GM23338 (cell line): Measurements from ENCODE around the gene OR2AE1. TPM values are rescaled to one million over a fixed set of nuclear protein-coding genes. Genes with fewer than 3 reads are reported as not detected.

Experiments
- ATAC-seq: fragments of 200-7000 bp; cut with Tn5 transposase; 3 replicates; pipeline ENCODE4 v1.9.1; 2020
- DNase-seq: peaks from one replicate; pipeline ENCODE4 v3.0.0-alpha.2; 2015; ENCODE audit warnings: low spot score
- H2AFZ ChIP-seq: fragments of 200-600 bp; sonication (generic); 2 replicates; pipeline ENCODE4 v1.8.0; 2016; ENCODE audit warnings: antibody characterized with exemption, mild to moderate bottlenecking, moderate library complexity
- H3F3A ChIP-seq: fragments of 200-600 bp; sonication (generic); replicated peaks from 2 replicates; pipeline ENCODE4 v1.8.0; 2017; ENCODE audit warnings: antibody characterized with exemption, mixed run types, low read depth
- H3K27ac ChIP-seq: fragments of 200-600 bp; sonication (generic); 2 replicates; pipeline ENCODE4 v1.6.1; 2016; ENCODE audit warnings: low read depth
- H3K27me3 ChIP-seq: fragments of 200-600 bp; sonication (generic); 2 replicates; pipeline ENCODE4 v1.8.0; 2016; ENCODE audit warnings: mild to moderate bottlenecking, mixed run types, moderate library complexity; ENCODE audit not compliant: insufficient read depth
- H3K36me3 ChIP-seq: fragments of 200-600 bp; sonication (generic); 2 replicates; pipeline ENCODE4 v1.8.0; 2016; ENCODE audit warnings: mild to moderate bottlenecking; ENCODE audit not compliant: insufficient read depth
- H3K4me1 ChIP-seq: fragments of 200-600 bp; sonication (generic); 2 replicates; pipeline ENCODE4 v1.8.0; 2016; ENCODE audit warnings: mild to moderate bottlenecking, moderate library complexity; ENCODE audit not compliant: insufficient read depth
- H3K4me2 ChIP-seq: fragments of 200-600 bp; sonication (generic); 2 replicates; pipeline ENCODE4 v1.7.1; 2017; ENCODE audit warnings: mixed run types
- H3K4me3 ChIP-seq: fragments of 200-600 bp; sonication (generic); 2 replicates; pipeline ENCODE4 v1.6.1; 2016; ENCODE audit warnings: mixed run types
- H3K79me2 ChIP-seq: fragments of 200-600 bp; sonication (generic); replicated peaks from 2 replicates; pipeline ENCODE4 v1.8.0; 2017; ENCODE audit warnings: mild to moderate bottlenecking; ENCODE audit not compliant: insufficient read depth
- H3K9me2 ChIP-seq: fragments of 200-600 bp; sonication (generic); 2 replicates; pipeline ENCODE4 v1.8.0; 2017; ENCODE audit not compliant: insufficient read depth
- H4K20me1 ChIP-seq: fragments of 200-600 bp; sonication (generic); replicated peaks from 2 replicates; pipeline ENCODE4 v1.8.0; 2017; ENCODE audit warnings: mild to moderate bottlenecking; ENCODE audit not compliant: insufficient read depth
- H3K27ac Mint-ChIP-seq: 2 replicates; pipeline ENCODE4 v1.8.0; 2020; ENCODE audit warnings: inconsistent platforms, mild to moderate bottlenecking, moderate library complexity, mixed read lengths
- H3K27me3 Mint-ChIP-seq: 3 replicates; pipeline ENCODE4 v1.8.0; 2022; ENCODE audit warnings: low read depth, mild to moderate bottlenecking, moderate library complexity, mixed read lengths, inconsistent platforms; ENCODE audit not compliant: insufficient read depth, poor library complexity
- H3K36me3 Mint-ChIP-seq: 3 replicates; pipeline ENCODE4 v1.8.0; 2021; ENCODE audit warnings: low read depth, mild to moderate bottlenecking, inconsistent platforms, moderate library complexity, mixed read lengths
- H3K4me1 Mint-ChIP-seq: 3 replicates; pipeline ENCODE4 v1.8.0; 2020; ENCODE audit warnings: mild to moderate bottlenecking, inconsistent platforms, mixed read lengths
- H3K4me3 Mint-ChIP-seq: 3 replicates; pipeline ENCODE4 v1.8.0; 2021; ENCODE audit warnings: moderate library complexity, mild to moderate bottlenecking, inconsistent platforms, mixed read lengths
- H3K9me3 Mint-ChIP-seq: 3 replicates; pipeline ENCODE4 v1.8.0; 2020; ENCODE audit warnings: moderate library complexity, mild to moderate bottlenecking, inconsistent platforms, mixed read lengths
- CREB1 ChIP-seq: fragments of 250-450 bp; sonication (Bioruptor Pico); IDR thresholded peaks from 2 replicates; pipeline ENCODE4 v1.5.0; 2020; ENCODE audit warnings: low read depth, mild to moderate bottlenecking, moderate library complexity
- EZH2 ChIP-seq: fragments of 200-600 bp; sonication (generic); IDR thresholded peaks from one replicate; pipeline ENCODE4 v1.8.0; 2017; ENCODE audit warnings: antibody characterized with exemption, mild to moderate bottlenecking, low read depth; ENCODE audit not compliant: unreplicated experiment
- EZH2phosphoT487 ChIP-seq: fragments of 200-600 bp; sonication (generic); IDR thresholded peaks from one replicate; pipeline ENCODE4 v1.8.1; 2018; ENCODE audit warnings: antibody characterized with exemption; ENCODE audit not compliant: unreplicated experiment
- NANOG ChIP-seq: IDR thresholded peaks from 2 replicates; pipeline ENCODE4 v1.6.1; 2016; ENCODE audit warnings: antibody characterized with exemption, borderline replicate concordance
- POLR2AphosphoS5 ChIP-seq: IDR thresholded peaks from 2 replicates; pipeline ENCODE4 v1.6.1; 2016; ENCODE audit warnings: antibody characterized with exemption, low read depth
- ZNF331 ChIP-seq: fragments of 250-450 bp; sonication (Bioruptor Pico); IDR thresholded peaks from 2 replicates; pipeline ENCODE4 v1.5.0; 2020; ENCODE audit warnings: low read depth, mild to moderate bottlenecking, moderate library complexity
- polyA plus RNA-seq: library from polyadenylated mRNA; unstranded; fragments of >200 nt; fragmentation: Nextera tagmentation; extraction: Ambion mirVana; gene quantifications from 2 replicates; pipeline ENCODE4 v1.2.1, GENCODE V29; 2016
- total RNA-seq: library from RNA; depleted of rRNA; stranded (reverse); fragments of >200 nt; shearing (Covaris generic); gene quantifications from 2 replicates; pipeline ENCODE4 v1.2.3, GENCODE V29; 2014
- TF ChIP-seq, protein P1 (sequence below), 2 experiments: fragments of 200-600 bp in 1 of 2; sonication (generic) in 1 of 2; conservative IDR thresholded peaks; 2 replicates each; pipeline versions ENCODE4 v1.5.1 to v1.6.1; 2016 to 2017; ENCODE audit warnings: antibody characterized with exemption in 2 of 2, low read depth in 2 of 2, mild to moderate bottlenecking in 2 of 2, moderate library complexity in 1 of 2
- TF ChIP-seq, protein P2 (sequence below): fragments of 250-450 bp; sonication (Bioruptor Pico); IDR thresholded peaks from 2 replicates; pipeline ENCODE4 v1.5.0; 2020; ENCODE audit warnings: mild to moderate bottlenecking, moderate library complexity
- TF ChIP-seq, protein P3 (sequence below): IDR thresholded peaks from one replicate; pipeline ENCODE4 v1.6.1; 2018; ENCODE audit warnings: antibody characterized with exemption; ENCODE audit not compliant: unreplicated experiment

The OR2AE1 gene
- total and polyA plus RNA-seq, 2 experiments from 2014 or later: not detected

DNA sequence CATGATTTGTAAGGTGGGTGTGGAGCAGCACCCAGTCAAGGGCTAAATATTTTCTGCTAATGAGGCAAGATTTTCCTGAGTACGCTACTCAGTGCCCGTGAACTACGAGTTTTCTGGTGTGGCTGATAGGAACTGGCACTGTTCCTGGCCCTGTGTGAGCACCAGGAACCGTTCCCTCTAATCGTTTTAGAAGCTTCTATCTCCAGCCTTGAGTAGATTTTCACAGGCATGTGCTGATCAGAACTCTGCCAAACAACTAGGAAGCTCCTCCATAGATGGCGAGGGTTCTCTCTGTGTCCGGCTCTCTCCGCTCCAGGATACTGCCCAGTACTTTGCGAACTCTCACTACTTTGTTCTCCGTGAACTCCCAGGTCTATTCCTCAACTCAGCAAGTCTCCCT, 24.7 kb upstream of the OR2AE1 start:
- TF ChIP-seq EZH2phosphoT487: no peak
- TF ChIP-seq CREB1 (CRISPR knock-in tag): no peak
- TF ChIP-seq, protein P1, sequence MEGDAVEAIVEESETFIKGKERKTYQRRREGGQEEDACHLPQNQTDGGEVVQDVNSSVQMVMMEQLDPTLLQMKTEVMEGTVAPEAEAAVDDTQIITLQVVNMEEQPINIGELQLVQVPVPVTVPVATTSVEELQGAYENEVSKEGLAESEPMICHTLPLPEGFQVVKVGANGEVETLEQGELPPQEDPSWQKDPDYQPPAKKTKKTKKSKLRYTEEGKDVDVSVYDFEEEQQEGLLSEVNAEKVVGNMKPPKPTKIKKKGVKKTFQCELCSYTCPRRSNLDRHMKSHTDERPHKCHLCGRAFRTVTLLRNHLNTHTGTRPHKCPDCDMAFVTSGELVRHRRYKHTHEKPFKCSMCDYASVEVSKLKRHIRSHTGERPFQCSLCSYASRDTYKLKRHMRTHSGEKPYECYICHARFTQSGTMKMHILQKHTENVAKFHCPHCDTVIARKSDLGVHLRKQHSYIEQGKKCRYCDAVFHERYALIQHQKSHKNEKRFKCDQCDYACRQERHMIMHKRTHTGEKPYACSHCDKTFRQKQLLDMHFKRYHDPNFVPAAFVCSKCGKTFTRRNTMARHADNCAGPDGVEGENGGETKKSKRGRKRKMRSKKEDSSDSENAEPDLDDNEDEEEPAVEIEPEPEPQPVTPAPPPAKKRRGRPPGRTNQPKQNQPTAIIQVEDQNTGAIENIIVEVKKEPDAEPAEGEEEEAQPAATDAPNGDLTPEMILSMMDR (conservative IDR thresholded peaks at IDR 0.05; ENCODE audit: low read depth in 2 of 2): no peak
- TF ChIP-seq EZH2: no peak
- TF ChIP-seq ZNF331 (CRISPR knock-in tag): no peak
- TF ChIP-seq POLR2AphosphoS5: no peak
- Histone ChIP-seq H3K79me2 (no peaks in the 10 kb centered on the region), H3K4me3 (no peak overlapping the region), H4K20me1 (no peaks in the 10 kb centered on the region), H2AFZ (peak overlapping the region; percentile 67; the same call in 1 of the 2 replicates), H3K27ac (no peak overlapping the region), H3K4me2 (no peak overlapping the region), H3K4me1 (no peaks in the 10 kb centered on the region), H3K36me3 (0 out of 2 replicates have a peak, but pooled peaks cover 4% of the 10 kb centered on the region), H3K9me2 (0 out of 2 replicates have a peak, but pooled peaks cover 8% of the 10 kb centered on the region), H3K27me3 (no peaks in the 10 kb centered on the region), H3F3A (no peaks in the 10 kb centered on the region)
- no peaks in the 10 kb centered on the region for H3K4me1 Mint-ChIP-seq
- peaks cover 4% of the 10 kb centered on the region for H3K27me3 Mint-ChIP-seq
- no peak overlapping the region for H3K4me3 Mint-ChIP-seq
- H3K27ac Mint-ChIP-seq: no peak overlapping the region
- H3K9me3 Mint-ChIP-seq: no peaks in the 10 kb centered on the region; the same call in 2 of the 3 replicates
- DNase-seq (no peak), ATAC-seq (no peak)
- H3K36me3 Mint-ChIP-seq: peaks cover 18% of the 10 kb centered on the region; the same call in 2 of the 3 replicates

DNA sequence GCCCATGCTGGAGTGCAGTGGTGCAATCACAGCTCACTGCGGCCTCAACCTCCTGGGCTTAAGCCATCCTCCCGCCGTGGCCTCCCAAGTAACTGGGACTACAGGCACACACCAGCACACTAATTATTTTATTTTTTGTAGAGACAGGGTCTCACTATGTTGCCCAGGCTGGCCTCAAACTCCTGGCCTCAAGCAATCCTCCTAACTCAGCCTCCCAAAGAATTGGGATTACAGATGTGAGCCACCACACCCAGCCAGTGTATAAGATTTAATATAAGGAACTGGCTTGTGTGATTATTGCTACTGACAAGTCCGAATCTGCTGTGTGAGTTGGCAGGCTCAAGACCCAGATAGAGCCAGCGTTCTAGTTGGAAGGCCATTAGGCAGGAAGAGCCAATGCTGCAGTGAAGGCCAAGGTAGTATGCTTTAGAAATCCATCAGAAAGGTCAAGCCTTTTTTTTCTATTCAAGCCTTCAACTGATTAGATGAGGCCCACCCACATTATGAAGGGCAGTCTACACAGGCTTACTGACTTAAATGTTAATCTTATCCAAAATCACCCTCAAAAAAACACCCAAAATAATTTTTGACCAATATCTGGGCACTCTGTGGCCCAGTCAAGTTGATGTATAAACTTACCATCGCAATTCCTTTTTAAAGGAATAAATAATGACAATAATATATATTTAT, 23.1 kb upstream of the OR2AE1 start:
- H3K9me3 Mint-ChIP-seq: no peaks in the 10 kb centered on the region; the same call in 2 of the 3 replicates
- H3F3A ChIP-seq: no peaks in the 10 kb centered on the region
- no peaks in the 10 kb centered on the region for H3K27me3 ChIP-seq
- 0 out of 2 replicates have a peak, but pooled peaks cover 8% of the 10 kb centered on the region for H3K9me2 ChIP-seq
- no peak overlapping the region for H3K27ac Mint-ChIP-seq
- no peak for DNase-seq
- H3K4me1 Mint-ChIP-seq: no peaks in the 10 kb centered on the region
- no peak for ATAC-seq
- no peaks in the 10 kb centered on the region for H3K4me1 ChIP-seq
- H3K4me3 ChIP-seq: no peak overlapping the region
- peaks cover 18% of the 10 kb centered on the region; the same call in 2 of the 3 replicates for H3K36me3 Mint-ChIP-seq
- H3K27me3 Mint-ChIP-seq: peaks cover 4% of the 10 kb centered on the region
- 0 out of 2 replicates have a peak, but pooled peaks cover 4% of the 10 kb centered on the region for H3K36me3 ChIP-seq
- H4K20me1 ChIP-seq: no peaks in the 10 kb centered on the region
- H2AFZ ChIP-seq: no peak overlapping the region
- H3K27ac ChIP-seq: no peak overlapping the region
- H3K4me3 Mint-ChIP-seq: no peak overlapping the region
- H3K4me2 ChIP-seq: no peak overlapping the region
- no peaks in the 10 kb centered on the region for H3K79me2 ChIP-seq
- TF ChIP-seq, protein P2, sequence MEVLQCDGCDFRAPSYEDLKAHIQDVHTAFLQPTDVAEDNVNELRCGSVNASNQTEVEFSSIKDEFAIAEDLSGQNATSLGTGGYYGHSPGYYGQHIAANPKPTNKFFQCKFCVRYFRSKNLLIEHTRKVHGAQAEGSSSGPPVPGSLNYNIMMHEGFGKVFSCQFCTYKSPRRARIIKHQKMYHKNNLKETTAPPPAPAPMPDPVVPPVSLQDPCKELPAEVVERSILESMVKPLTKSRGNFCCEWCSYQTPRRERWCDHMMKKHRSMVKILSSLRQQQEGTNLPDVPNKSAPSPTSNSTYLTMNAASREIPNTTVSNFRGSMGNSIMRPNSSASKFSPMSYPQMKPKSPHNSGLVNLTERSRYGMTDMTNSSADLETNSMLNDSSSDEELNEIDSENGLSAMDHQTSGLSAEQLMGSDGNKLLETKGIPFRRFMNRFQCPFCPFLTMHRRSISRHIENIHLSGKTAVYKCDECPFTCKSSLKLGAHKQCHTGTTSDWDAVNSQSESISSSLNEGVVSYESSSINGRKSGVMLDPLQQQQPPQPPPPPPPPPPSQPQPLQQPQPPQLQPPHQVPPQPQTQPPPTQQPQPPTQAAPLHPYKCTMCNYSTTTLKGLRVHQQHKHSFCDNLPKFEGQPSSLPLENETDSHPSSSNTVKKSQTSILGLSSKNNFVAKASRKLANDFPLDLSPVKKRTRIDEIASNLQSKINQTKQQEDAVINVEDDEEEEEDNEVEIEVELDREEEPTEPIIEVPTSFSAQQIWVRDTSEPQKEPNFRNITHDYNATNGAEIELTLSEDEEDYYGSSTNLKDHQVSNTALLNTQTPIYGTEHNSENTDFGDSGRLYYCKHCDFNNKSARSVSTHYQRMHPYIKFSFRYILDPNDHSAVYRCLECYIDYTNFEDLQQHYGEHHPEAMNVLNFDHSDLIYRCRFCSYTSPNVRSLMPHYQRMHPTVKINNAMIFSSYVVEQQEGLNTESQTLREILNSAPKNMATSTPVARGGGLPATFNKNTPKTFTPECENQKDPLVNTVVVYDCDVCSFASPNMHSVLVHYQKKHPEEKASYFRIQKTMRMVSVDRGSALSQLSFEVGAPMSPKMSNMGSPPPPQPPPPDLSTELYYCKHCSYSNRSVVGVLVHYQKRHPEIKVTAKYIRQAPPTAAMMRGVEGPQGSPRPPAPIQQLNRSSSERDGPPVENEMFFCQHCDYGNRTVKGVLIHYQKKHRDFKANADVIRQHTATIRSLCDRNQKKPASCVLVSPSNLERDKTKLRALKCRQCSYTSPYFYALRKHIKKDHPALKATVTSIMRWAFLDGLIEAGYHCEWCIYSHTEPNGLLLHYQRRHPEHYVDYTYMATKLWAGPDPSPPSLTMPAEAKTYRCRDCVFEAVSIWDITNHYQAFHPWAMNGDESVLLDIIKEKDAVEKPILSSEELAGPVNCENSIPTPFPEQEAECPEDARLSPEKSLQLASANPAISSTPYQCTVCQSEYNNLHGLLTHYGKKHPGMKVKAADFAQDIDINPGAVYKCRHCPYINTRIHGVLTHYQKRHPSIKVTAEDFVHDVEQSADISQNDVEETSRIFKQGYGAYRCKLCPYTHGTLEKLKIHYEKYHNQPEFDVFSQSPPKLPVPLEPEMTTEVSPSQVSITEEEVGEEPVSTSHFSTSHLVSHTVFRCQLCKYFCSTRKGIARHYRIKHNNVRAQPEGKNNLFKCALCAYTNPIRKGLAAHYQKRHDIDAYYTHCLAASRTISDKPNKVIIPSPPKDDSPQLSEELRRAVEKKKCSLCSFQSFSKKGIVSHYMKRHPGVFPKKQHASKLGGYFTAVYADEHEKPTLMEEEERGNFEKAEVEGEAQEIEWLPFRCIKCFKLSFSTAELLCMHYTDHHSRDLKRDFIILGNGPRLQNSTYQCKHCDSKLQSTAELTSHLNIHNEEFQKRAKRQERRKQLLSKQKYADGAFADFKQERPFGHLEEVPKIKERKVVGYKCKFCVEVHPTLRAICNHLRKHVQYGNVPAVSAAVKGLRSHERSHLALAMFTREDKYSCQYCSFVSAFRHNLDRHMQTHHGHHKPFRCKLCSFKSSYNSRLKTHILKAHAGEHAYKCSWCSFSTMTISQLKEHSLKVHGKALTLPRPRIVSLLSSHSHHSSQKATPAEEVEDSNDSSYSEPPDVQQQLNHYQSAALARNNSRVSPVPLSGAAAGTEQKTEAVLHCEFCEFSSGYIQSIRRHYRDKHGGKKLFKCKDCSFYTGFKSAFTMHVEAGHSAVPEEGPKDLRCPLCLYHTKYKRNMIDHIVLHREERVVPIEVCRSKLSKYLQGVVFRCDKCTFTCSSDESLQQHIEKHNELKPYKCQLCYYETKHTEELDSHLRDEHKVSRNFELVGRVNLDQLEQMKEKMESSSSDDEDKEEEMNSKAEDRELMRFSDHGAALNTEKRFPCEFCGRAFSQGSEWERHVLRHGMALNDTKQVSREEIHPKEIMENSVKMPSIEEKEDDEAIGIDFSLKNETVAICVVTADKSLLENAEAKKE (CRISPR knock-in tag): no peak
- no peak for TF ChIP-seq NANOG
- no peak for TF ChIP-seq EZH2
- TF ChIP-seq, protein P3, sequence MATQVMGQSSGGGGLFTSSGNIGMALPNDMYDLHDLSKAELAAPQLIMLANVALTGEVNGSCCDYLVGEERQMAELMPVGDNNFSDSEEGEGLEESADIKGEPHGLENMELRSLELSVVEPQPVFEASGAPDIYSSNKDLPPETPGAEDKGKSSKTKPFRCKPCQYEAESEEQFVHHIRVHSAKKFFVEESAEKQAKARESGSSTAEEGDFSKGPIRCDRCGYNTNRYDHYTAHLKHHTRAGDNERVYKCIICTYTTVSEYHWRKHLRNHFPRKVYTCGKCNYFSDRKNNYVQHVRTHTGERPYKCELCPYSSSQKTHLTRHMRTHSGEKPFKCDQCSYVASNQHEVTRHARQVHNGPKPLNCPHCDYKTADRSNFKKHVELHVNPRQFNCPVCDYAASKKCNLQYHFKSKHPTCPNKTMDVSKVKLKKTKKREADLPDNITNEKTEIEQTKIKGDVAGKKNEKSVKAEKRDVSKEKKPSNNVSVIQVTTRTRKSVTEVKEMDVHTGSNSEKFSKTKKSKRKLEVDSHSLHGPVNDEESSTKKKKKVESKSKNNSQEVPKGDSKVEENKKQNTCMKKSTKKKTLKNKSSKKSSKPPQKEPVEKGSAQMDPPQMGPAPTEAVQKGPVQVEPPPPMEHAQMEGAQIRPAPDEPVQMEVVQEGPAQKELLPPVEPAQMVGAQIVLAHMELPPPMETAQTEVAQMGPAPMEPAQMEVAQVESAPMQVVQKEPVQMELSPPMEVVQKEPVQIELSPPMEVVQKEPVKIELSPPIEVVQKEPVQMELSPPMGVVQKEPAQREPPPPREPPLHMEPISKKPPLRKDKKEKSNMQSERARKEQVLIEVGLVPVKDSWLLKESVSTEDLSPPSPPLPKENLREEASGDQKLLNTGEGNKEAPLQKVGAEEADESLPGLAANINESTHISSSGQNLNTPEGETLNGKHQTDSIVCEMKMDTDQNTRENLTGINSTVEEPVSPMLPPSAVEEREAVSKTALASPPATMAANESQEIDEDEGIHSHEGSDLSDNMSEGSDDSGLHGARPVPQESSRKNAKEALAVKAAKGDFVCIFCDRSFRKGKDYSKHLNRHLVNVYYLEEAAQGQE: no peak
